Measurements from ENCODE around the gene GNPDA1.

- TF ChIP-seq POLR2AphosphoS5 (IDR thresholded peaks at IDR 0.05) (no peak), CTCF (IDR thresholded peaks at IDR 0.05 in 8 of 11, conservative IDR thresholded peaks at IDR 0.05 in 3 of 11) (no peak)
Measured at GRCh38 chr5:141973871-141974595, 38.8 kb downstream of the GNPDA1 start.

Measured in spleen (tissue), 7 donors.